ENCODE data around the gene RUSF1. TPM values are rescaled to one million over a fixed set of nuclear protein-coding genes. Genes with fewer than 3 reads are reported as not detected.
A peak's percentile ranks its signal among the peaks of the same experiment; 100 is the strongest.

Gene RUSF1
- total RNA-seq, 1 experiment from 2014 or later, result 96.0 TPM

- intact Hi-C loops (cut with micrococcal nuclease; ENCODE audit: unreplicated experiment), result loop anchor here (5.0 kb wide), 2 partner anchors 36 to 224 kb away; a partner anchor contains a TSS
- no TSS peak for BruUV-seq (replicated peaks)
Observed at GRCh38 chr16:31487720-31488467, 20.3 kb downstream of the RUSF1 start.

GRCh38 chr16:31487071-31487719 lies 21.0 kb downstream of the RUSF1 start:
- Mint-ChIP-seq H3K4me3 (ENCODE audit: low read depth, unreplicated experiment) (peak overlapping the region; percentile 92), H3K36me3 (ENCODE audit: insufficient read depth, unreplicated experiment) (peaks cover 62% of the 10 kb centered on the region), H3K27me3 (ENCODE audit: unreplicated experiment) (no peaks in the 10 kb centered on the region), H3K27ac (ENCODE audit: unreplicated experiment) (peak overlapping the region; percentile 81), H3K4me1 (ENCODE audit: low read depth, unreplicated experiment) (peaks cover 17% of the 10 kb centered on the region), H3K9me3 (ENCODE audit: low read depth, unreplicated experiment) (no peaks in the 10 kb centered on the region)
- intact Hi-C loops (cut with micrococcal nuclease; ENCODE audit: unreplicated experiment), result loop anchor here (5.0 kb wide), 2 partner anchors 35 to 225 kb away; a partner anchor contains a TSS
- TF ChIP-seq CTCF (IDR thresholded peaks at IDR 0.05; ENCODE audit: unreplicated experiment), result no peak
- DNase-seq, result no peak
- no TSS peak for BruUV-seq (replicated peaks)
- CTCF ChIA-PET, result interaction anchor here (0.9 kb wide), 1 partner anchor 28 kb away, joined by 5 read pairs; the partner anchor contains the start of gene ARMC5

More at GRCh38 chr16:31487720-31488467, 20.3 kb downstream of the RUSF1 start:
- CTCF ChIA-PET, result interaction anchor here (0.9 kb wide), 1 partner anchor 29 kb away, joined by 5 read pairs; the partner anchor contains the start of gene ARMC5
- Mint-ChIP-seq H3K4me3 (ENCODE audit: low read depth, unreplicated experiment) (peak overlapping the region; percentile 92), H3K9me3 (ENCODE audit: low read depth, unreplicated experiment) (no peaks in the 10 kb centered on the region), H3K4me1 (ENCODE audit: low read depth, unreplicated experiment) (peaks cover 17% of the 10 kb centered on the region), H3K36me3 (ENCODE audit: insufficient read depth, unreplicated experiment) (peaks cover 69% of the 10 kb centered on the region), H3K27ac (ENCODE audit: unreplicated experiment) (peak overlapping the region; percentile 81), H3K27me3 (ENCODE audit: unreplicated experiment) (no peaks in the 10 kb centered on the region)
- no peak for TF ChIP-seq CTCF (IDR thresholded peaks at IDR 0.05; ENCODE audit: unreplicated experiment)
- DNase-seq, result peak; percentile 79

- intact Hi-C loops (cut with micrococcal nuclease; ENCODE audit: unreplicated experiment), result loop anchor here (5.0 kb wide), 2 partner anchors 34 to 226 kb away; a partner anchor contains a TSS
- Mint-ChIP-seq H3K4me3 (ENCODE audit: low read depth, unreplicated experiment) (peak overlapping the region; percentile 92), H3K36me3 (ENCODE audit: insufficient read depth, unreplicated experiment) (peaks cover 51% of the 10 kb centered on the region), H3K27ac (ENCODE audit: unreplicated experiment) (peak overlapping the region; percentile 6), H3K9me3 (ENCODE audit: low read depth, unreplicated experiment) (no peaks in the 10 kb centered on the region), H3K4me1 (ENCODE audit: low read depth, unreplicated experiment) (peaks cover 17% of the 10 kb centered on the region), H3K27me3 (ENCODE audit: unreplicated experiment) (no peaks in the 10 kb centered on the region)
- no peak for TF ChIP-seq CTCF (IDR thresholded peaks at IDR 0.05; ENCODE audit: unreplicated experiment)
- BruUV-seq (replicated peaks), result no TSS peak
- no peak for DNase-seq
- CTCF ChIA-PET, result interaction anchor here (0.5 kb wide), 1 partner anchor 173 kb away, joined by 4 read pairs; no protein-coding TSS in a partner anchor
Observed at GRCh38 chr16:31486045-31486444, 22.1 kb downstream of the RUSF1 start.

GRCh38 chr16:31485571-31485970 lies 22.6 kb downstream of the RUSF1 start:
- no peak for TF ChIP-seq CTCF (IDR thresholded peaks at IDR 0.05; ENCODE audit: unreplicated experiment)
- Mint-ChIP-seq H3K27me3 (ENCODE audit: unreplicated experiment) (no peaks in the 10 kb centered on the region), H3K4me1 (ENCODE audit: low read depth, unreplicated experiment) (peaks cover 17% of the 10 kb centered on the region), H3K27ac (ENCODE audit: unreplicated experiment) (no peak overlapping the region), H3K4me3 (ENCODE audit: low read depth, unreplicated experiment) (no peak overlapping the region), H3K36me3 (ENCODE audit: insufficient read depth, unreplicated experiment) (peaks cover 46% of the 10 kb centered on the region), H3K9me3 (ENCODE audit: low read depth, unreplicated experiment) (no peaks in the 10 kb centered on the region)
- CTCF ChIA-PET, result no interaction called here
- DNase-seq, result no peak
- BruUV-seq (replicated peaks), result no TSS peak
- intact Hi-C loops (cut with micrococcal nuclease; ENCODE audit: unreplicated experiment), result loop anchor here (5.0 kb wide), 2 partner anchors 33 to 227 kb away; a partner anchor contains a TSS
